Measurements from ENCODE around the gene MYO1F. TPM values are rescaled to one million over a fixed set of nuclear protein-coding genes. Genes with fewer than 3 reads are reported as not detected.
"Not testable (repeated sequence)": the region's sequence is repeated elsewhere in the genome, so short reads cannot be mapped to it uniquely, and the experiment has no call there.

MYO1F gene
- polyA plus RNA-seq, 2 of the 4 experiments (the other 2 are of a cell fraction): 0.23 to 0.37 TPM

- DNase-seq (ENCODE audit: low read depth in 1 of 2, low spot score in 1 of 2) (no peak), ATAC-seq (no peak), FAIRE-seq (no peak)
- WGBS (ENCODE audit: missing lambda C conversion rate): 91% methylated on average over 11 of the region's 11 CpGs
- no peaks in the 10 kb centered on the region for H3K9me3 ChIP-seq
- peak overlapping the region in 1 of 2 experiments; percentile 99; a peak in 1 of 6 replicates for H3K27ac ChIP-seq
- H3K4me1 ChIP-seq: peaks cover 18% of the 10 kb centered on the region
- no peak overlapping the region for H3K4me2 ChIP-seq
- POLR2A ChIA-PET: no interaction called here
- no peak overlapping the region for H3K4me3 ChIP-seq
- CTCF ChIA-PET: interaction anchor here (0.6 to 3.0 kb wide), 3 partner anchors 9 to 71 kb away, joined by 3 to 15 read pairs (median 14); no protein-coding TSS in a partner anchor
- no peak for TF ChIP-seq BCL3 (IDR thresholded peaks at IDR 0.05)
- TF ChIP-seq, protein P1, sequence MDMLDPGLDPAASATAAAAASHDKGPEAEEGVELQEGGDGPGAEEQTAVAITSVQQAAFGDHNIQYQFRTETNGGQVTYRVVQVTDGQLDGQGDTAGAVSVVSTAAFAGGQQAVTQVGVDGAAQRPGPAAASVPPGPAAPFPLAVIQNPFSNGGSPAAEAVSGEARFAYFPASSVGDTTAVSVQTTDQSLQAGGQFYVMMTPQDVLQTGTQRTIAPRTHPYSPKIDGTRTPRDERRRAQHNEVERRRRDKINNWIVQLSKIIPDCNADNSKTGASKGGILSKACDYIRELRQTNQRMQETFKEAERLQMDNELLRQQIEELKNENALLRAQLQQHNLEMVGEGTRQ (IDR thresholded peaks at IDR 0.05): no peak
- TF ChIP-seq RNF2 (IDR thresholded peaks at IDR 0.05; ENCODE audit: borderline replicate concordance, low read depth): no peak
- TF ChIP-seq, protein P2, sequence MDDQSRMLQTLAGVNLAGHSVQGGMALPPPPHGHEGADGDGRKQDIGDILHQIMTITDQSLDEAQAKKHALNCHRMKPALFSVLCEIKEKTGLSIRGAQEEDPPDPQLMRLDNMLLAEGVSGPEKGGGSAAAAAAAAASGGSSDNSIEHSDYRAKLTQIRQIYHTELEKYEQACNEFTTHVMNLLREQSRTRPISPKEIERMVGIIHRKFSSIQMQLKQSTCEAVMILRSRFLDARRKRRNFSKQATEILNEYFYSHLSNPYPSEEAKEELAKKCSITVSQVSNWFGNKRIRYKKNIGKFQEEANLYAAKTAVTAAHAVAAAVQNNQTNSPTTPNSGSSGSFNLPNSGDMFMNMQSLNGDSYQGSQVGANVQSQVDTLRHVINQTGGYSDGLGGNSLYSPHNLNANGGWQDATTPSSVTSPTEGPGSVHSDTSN (IDR thresholded peaks at IDR 0.05): no peak
- TF ChIP-seq, protein P3, sequence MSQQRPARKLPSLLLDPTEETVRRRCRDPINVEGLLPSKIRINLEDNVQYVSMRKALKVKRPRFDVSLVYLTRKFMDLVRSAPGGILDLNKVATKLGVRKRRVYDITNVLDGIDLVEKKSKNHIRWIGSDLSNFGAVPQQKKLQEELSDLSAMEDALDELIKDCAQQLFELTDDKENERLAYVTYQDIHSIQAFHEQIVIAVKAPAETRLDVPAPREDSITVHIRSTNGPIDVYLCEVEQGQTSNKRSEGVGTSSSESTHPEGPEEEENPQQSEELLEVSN (IDR thresholded peaks at IDR 0.05; ENCODE audit: borderline replicate concordance, low read depth): no peak
- no peak for TF ChIP-seq HOXB13 (CRISPR knock-in tag; IDR thresholded peaks at IDR 0.05; ENCODE audit: low read depth)
These were observed 61.9 kb downstream of the MYO1F start for GRCh38 chr19:8515317-8515716.

GRCh38 chr19:8514505-8515009 lies 62.7 kb downstream of the MYO1F start:
- ATAC-seq; DNase-seq (ENCODE audit: low read depth in 1 of 2, low spot score in 1 of 2); FAIRE-seq; H3K9me3 ChIP-seq: not testable (repeated sequence)
- WGBS (ENCODE audit: missing lambda C conversion rate): 72% methylated on average over 17 of the region's 21 CpGs
- ChIA-PET POLR2A (interaction anchor here (0.6 to 2.0 kb wide), 14 partner anchors 9 to 149 kb away, joined by 3 to 39 read pairs (median 6); partner anchors contain the start of genes HNRNPM, MARCHF2 and RAB11B), CTCF (interaction anchor here (1.0 to 3.0 kb wide), 3 partner anchors 9 to 65 kb away, joined by 5 to 15 read pairs (median 14); no protein-coding TSS in a partner anchor)
- H3K4me2 ChIP-seq: peak overlapping the region; percentile 76
- H3K4me3 ChIP-seq: peak overlapping the region; percentile 51
- 0 out of 2 replicates have a peak, but pooled peaks have one; percentile 2 for TF ChIP-seq GATA3 (IDR thresholded peaks at IDR 0.05; ENCODE audit: borderline replicate concordance)
- peak overlapping the region; percentile 94 to 99 for H3K27ac ChIP-seq
- peaks cover 18% of the 10 kb centered on the region for H3K4me1 ChIP-seq

GRCh38 chr19:8513687-8514504 lies 63.3 kb downstream of the MYO1F start, which contains the start of gene ZNF414:
Gene ZNF414 (minus strand): TSS chr19:8514167. CDS start chr19:8514046, 121 bp downstream.
- TF ChIP-seq HEYL (CRISPR knock-in tag; IDR thresholded peaks at IDR 0.05): no peak
- peak; percentile 9; the same call in 1 of the 2 replicates for TF ChIP-seq GATA3 (IDR thresholded peaks at IDR 0.05; ENCODE audit: borderline replicate concordance)
- TF ChIP-seq ZC3H11A (IDR thresholded peaks at IDR 0.05): no peak
- peak; percentile 33 to 94; a peak in 4 of 5 replicates for TF ChIP-seq JUN (IDR thresholded peaks at IDR 0.05)
- peak; percentile 90 for TF ChIP-seq CHD2 (IDR thresholded peaks at IDR 0.05; ENCODE audit: low read length, partially characterized antibody)
- TF ChIP-seq, protein P4, sequence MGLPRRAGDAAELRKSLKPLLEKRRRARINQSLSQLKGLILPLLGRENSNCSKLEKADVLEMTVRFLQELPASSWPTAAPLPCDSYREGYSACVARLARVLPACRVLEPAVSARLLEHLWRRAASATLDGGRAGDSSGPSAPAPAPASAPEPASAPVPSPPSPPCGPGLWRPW (IDR thresholded peaks at IDR 0.05): no peak
- TF ChIP-seq POLR2A (IDR thresholded peaks at IDR 0.05; ENCODE audit: low read length): peak; percentile 92
- TF ChIP-seq MAX (IDR thresholded peaks at IDR 0.05): peak; percentile 36
- TF ChIP-seq CEBPB (IDR thresholded peaks at IDR 0.05): peak in 1 of 2 experiments; percentile 50; a peak in 1 of 4 replicates
- TF ChIP-seq HOXB5 (CRISPR knock-in tag; IDR thresholded peaks at IDR 0.05): no peak
- TF ChIP-seq EP300 (IDR thresholded peaks at IDR 0.05): no peak
- peak; percentile 92 for TF ChIP-seq REST (IDR thresholded peaks at IDR 0.05)
- TF ChIP-seq PHF8 (IDR thresholded peaks at IDR 0.05; ENCODE audit: borderline replicate concordance, low read depth): peak; percentile 53; the same call in 1 of the 2 replicates
- TF ChIP-seq BCL3 (IDR thresholded peaks at IDR 0.05): peak; percentile 77; the same call in 2 of the 3 replicates
- no peak for TF ChIP-seq SMC3 (IDR thresholded peaks at IDR 0.05)
- Histone ChIP-seq H3K4me1 (peaks cover 18% of the 10 kb centered on the region), H3K27ac (peak within 1 kb of the TSS; percentile 94 to 99), H3K4me3 (peak within 1 kb of the TSS; percentile 51), H3K4me2 (peak within 1 kb of the TSS; percentile 90), H3K9me3 (no peaks in the 10 kb centered on the region)
- DNase-seq (ENCODE audit: low read depth in 1 of 2, low spot score in 1 of 2): peak; percentile 92 to 97
- FAIRE-seq: no peak
- CTCF ChIA-PET: interaction anchor here (1.0 to 3.0 kb wide), 4 partner anchors 8 to 161 kb away, joined by 4 to 15 read pairs (median 10); no protein-coding TSS in a partner anchor
- POLR2A ChIA-PET: interaction anchor here (0.6 to 2.0 kb wide), 22 partner anchors 8 to 179 kb away, joined by 3 to 39 read pairs (median 5); partner anchors contain the start of genes HNRNPM, MARCHF2 and RAB11B
- 8% methylated on average over 15 of the region's 70 CpGs for WGBS (ENCODE audit: missing lambda C conversion rate)
- ATAC-seq: peak; percentile 95

Measured in A549 (cell line).